ENCODE measurements around the gene FGG.

- TF ChIP-seq CTCF (optimal IDR thresholded peaks at IDR 0.05 in 1 of 3, IDR thresholded peaks at IDR 0.05 in 1 of 3, conservative IDR thresholded peaks at IDR 0.05 in 1 of 3; ENCODE audit: extremely low read depth in 1 of 3, insufficient read depth in 2 of 3, low read length in 3 of 3) (peak; percentile 65 to 78 (median 67)), EZH2 (IDR thresholded peaks at IDR 0.05; ENCODE audit: low read length) (no peak)
These were observed 6.4 kb upstream of the FGG start for GRCh38 chr4:154618708-154619315.
